GM15510 (cell line): ENCODE measurements around the gene EXOSC7.

ENCODE experiments used
- POLR2A ChIP-seq: IDR thresholded peaks from 3 replicates; pipeline ENCODE4 v1.6.1; 2011; ENCODE audit warnings: borderline replicate concordance; ENCODE audit not compliant: insufficient read length; ENCODE audit errors: extremely low read depth

The EXOSC7 gene

DNA sequence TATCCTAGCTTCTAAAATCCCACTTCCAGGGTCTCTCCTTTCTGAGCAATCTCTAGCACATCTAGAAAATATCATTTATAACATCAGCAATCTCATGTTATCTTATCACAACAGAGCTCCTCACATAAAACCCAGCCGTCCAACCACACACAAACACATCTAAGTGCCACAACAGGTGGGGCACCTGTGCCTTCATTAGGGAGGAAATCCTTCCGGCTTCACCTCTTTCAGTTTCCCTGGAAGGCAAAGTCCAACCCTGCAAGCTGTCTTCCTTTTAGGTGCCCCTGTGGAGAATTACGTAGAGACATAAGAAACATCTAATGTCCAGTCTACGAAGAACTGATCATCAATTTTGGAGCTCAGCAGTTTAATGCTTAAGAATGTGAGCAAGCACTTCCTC, 1.6 kb upstream of the EXOSC7 start:
- no peak for TF ChIP-seq POLR2A

- no peak for TF ChIP-seq POLR2A
These were observed 5.2 kb downstream of the EXOSC7 start for GRCh38 chr3:44981220-44981619.

DNA sequence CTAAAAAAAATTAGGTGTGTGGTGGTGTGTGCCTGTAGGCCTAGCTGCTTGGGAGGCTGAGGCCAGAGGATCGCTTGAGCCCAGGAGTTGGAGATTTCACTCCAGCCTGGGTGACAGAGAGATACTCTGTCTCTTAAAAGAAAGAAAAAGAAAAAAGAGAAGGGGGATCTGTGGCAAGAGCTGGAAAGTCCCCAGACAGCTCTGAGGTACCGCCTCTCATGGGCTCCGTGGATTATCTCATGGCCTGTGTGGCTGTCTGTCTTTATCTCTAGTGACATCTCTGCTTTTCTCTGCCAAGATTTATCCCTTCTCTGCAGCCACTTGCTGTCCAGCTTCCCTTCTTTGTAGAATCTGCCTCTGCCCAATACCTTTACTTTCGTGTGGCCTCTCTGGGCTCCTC, 5.7 kb downstream of the EXOSC7 start:
- TF ChIP-seq POLR2A = no peak

- no peak for TF ChIP-seq POLR2A
These were observed 6.8 kb downstream of the EXOSC7 start for GRCh38 chr3:44982817-44983216.

DNA sequence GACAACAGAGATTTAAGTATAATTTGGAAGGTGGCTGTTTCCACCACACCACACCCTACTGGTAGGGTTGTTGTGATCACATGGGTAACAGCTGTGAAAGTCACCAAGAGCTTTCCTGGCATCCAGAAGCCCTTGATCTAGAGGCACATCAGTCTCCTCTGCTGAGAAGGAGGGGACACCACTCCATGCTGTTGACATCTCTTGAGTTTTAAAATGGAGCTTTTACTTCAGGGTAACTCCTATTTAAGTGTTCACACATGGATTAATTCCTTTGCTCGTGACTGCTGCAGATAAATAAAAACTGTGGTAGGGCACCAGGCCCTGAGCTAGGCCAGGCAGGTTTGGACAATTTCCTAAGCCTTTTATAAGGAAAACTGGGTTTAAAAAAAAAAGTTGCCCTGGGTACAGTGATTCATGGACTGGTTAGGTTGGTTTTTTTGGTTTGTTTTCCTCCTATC, 7.5 kb downstream of the EXOSC7 start:
- TF ChIP-seq POLR2A = no peak

GRCh38 chr3:44984335-44984734, 8.3 kb downstream of the EXOSC7 start:
- no peak for TF ChIP-seq POLR2A

DNA sequence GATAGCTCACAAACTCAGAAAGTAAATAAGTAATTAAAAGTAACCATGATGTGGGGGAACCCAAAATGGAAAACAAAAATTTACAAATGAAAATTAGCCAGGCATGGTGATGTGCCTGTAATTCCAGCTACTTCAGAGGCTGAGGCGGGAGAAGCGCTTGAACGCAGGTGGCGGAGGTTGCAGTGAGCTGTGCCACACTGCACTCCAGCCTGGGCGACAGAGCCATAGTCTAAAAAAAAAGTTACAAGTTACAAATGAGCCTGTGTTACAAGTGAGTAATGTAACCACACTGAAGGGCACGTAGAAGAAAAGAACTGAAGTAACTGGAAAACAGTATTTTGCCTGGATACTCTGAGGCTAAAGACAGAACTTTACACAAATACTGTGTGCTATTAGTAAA, 11.3 kb downstream of the EXOSC7 start:
- no peak for TF ChIP-seq POLR2A

DNA sequence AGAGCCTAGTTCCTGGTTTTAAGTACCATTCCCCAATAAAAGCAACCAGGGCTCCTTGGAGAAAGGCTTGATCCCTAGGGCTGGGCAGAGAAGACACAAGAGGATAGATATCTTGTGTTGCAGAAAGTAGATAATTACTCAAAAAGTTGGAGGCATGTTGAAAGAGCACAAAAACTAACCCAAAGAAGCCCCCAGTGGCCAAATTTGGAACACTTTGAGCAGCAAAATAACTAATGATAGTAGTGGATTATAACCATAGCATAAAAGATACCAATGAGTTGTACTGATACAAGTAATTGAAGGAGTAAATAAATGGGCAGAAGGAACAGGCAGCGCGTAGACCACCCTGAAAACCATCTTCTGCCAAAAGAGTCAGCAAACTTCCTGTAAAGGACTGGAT, 12.0 kb downstream of the EXOSC7 start:
- no peak for TF ChIP-seq POLR2A

DNA sequence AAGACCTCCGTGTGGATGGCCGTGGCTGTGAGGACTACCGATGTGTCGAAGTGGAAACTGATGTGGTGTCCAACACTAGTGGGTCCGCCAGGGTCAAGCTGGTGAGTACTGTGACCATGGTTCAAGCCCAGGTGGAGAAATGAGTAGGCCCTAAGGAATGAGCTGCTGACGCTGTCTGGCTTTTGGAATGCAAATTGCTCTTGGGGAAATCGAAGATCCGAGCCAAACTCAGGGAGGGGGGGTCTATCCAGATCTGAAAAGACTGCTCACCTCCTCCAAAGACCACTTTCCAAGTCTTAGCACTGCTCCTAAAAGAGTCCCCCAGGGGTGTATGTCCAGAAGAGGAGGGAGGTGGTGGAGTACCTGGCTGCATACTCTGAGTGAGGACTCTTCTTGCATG, 13.1 kb downstream of the EXOSC7 start:
- no peak for TF ChIP-seq POLR2A

DNA sequence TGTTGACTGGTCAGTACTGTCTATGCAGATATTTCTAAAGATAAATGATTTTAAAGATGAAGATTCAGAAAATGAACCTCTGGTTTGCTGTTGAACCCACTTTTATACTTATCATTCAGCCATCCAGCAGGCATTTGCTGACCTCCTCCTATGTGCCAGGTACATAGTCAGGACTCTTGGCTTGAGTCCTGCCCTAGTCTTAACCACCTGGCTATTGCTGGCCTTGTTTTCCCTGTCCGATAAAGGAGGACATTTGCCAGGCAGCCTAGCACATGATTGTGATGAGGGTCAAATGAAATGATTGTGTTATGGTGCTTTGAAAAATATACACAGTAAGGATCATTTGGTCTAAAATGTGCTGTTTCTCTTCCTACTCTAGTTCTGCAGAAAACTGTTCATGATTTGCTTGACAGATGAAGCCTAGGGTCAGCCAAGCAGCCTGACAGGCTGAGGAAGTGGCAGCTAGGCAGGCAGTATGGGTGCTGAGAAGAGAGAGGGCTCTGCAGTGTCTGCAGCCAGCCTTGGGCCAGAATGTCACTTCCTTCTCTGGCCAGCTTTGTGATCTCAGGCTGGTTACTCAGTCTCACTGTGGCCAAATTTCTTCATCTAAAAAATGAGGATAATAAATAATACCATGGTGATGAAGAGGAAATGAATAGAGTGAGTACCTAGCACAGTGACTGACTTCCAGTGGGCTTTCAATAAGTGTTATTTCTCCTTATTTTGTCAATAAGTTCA, 13.8 kb downstream of the EXOSC7 start:
- no peak for TF ChIP-seq POLR2A

GRCh38 chr3:44991326-44991725, 15.3 kb downstream of the EXOSC7 start:
- no peak for TF ChIP-seq POLR2A

DNA sequence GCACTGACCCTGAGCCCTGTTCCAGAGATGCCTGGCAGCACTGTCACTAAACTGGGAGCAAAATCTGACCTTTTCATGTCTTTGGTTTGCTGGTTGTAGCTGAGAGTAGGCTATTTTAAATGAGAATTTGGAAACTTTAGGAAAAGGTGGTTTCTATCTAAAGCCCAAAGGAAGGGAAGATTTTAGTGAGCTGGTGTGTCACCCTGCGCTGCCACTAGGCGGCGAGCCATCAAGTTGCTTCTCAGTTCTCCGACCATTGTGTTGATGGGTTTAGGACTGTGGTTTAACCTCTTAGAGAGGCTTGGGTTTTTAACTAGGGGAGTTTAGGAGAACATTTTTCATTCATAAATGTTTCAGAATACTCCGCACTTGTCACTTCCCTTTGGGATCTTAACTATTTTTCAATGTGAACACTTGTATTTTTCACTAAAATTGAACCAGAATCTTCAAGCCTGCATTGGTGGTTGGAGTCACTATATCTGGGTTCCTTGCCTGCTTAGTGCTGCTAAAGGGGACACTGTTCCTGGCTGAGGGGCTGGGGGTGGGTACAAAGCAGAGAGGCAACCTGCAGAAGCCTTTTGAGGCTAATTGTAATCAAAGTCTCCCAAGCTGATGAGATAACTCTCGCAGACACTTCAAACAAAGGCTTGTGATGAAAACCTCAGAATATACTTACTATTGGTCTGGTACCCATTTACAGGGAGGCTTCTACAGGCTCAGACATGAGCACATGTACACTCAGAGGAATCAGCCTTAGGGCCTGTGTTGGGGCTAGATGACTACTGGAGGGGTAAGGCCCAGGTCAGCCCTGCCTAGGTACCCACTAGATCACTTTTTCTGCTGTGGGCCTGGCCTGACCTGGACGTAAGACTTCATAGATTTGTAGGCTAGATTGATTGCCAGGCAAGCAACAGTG, 16.8 kb downstream of the EXOSC7 start:
- TF ChIP-seq POLR2A = no peak

- no peak for TF ChIP-seq POLR2A
These were observed 17.6 kb downstream of the EXOSC7 start for GRCh38 chr3:44993471-44994205.

GRCh38 chr3:44995142-44995770, 19.2 kb downstream of the EXOSC7 start:
- no peak for TF ChIP-seq POLR2A
